Fibroblast of the aortic adventitia (primary cell): ENCODE measurements around the gene INTS3. TPM values are rescaled to one million over a fixed set of nuclear protein-coding genes. Genes with fewer than 3 reads are reported as not detected.

Experiments
- DNase-seq: peaks from one replicate; pipeline ENCODE4 v3.0.0-alpha.2; 2010; ENCODE audit warnings: low read depth
- H3K4me3 ChIP-seq: 2 replicates; pipeline ENCODE4 v1.5.1; 2011; ENCODE audit warnings: low read depth, mild to moderate bottlenecking, control low read depth, low read length, moderate library complexity
- small RNA-seq: library from RNA; depleted of rRNA; stranded (forward); fragments of <200 nt; gene quantifications from one replicate; pipeline ENCODE3, GENCODE V24; 2012
- total RNA-seq: library from RNA; depleted of rRNA; stranded (reverse); fragments of >200 nt; gene quantifications from 2 replicates; pipeline ENCODE4 v1.2.3, GENCODE V29; 2012; ENCODE audit warnings: low replicate concordance
- TF ChIP-seq, protein P1 (sequence below): IDR thresholded peaks from 2 replicates; pipeline ENCODE4 v1.5.1; 2011; ENCODE audit warnings: mild to moderate bottlenecking, low read length, control low read depth, inconsistent platforms; ENCODE audit not compliant: insufficient read depth

INTS3 gene
- total RNA-seq, 1 donor = 55.8 TPM

DNA sequence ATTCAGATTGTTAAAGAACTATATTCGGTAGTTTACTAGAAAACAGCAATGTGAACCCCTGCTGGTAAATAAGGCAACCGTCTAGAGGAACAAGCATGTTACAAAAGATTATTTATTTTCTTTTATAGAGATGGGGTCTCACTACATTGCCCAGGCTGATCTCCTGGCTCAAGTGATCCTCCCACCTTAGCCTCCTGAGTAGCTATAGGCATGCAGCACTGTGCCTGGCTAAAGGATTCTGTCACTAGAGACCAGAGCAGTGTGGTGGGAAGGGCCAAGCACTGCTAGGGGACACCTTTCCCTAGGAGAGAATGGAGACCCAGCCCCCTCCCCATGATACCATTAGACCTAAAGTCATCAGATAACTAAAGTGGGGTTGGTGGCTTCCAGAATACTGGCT lies 76.3 kb downstream of the INTS3 start:
- no peak for DNase-seq
- TF ChIP-seq, protein P1, sequence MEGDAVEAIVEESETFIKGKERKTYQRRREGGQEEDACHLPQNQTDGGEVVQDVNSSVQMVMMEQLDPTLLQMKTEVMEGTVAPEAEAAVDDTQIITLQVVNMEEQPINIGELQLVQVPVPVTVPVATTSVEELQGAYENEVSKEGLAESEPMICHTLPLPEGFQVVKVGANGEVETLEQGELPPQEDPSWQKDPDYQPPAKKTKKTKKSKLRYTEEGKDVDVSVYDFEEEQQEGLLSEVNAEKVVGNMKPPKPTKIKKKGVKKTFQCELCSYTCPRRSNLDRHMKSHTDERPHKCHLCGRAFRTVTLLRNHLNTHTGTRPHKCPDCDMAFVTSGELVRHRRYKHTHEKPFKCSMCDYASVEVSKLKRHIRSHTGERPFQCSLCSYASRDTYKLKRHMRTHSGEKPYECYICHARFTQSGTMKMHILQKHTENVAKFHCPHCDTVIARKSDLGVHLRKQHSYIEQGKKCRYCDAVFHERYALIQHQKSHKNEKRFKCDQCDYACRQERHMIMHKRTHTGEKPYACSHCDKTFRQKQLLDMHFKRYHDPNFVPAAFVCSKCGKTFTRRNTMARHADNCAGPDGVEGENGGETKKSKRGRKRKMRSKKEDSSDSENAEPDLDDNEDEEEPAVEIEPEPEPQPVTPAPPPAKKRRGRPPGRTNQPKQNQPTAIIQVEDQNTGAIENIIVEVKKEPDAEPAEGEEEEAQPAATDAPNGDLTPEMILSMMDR = no peak
- no peak overlapping the region for H3K4me3 ChIP-seq

DNA sequence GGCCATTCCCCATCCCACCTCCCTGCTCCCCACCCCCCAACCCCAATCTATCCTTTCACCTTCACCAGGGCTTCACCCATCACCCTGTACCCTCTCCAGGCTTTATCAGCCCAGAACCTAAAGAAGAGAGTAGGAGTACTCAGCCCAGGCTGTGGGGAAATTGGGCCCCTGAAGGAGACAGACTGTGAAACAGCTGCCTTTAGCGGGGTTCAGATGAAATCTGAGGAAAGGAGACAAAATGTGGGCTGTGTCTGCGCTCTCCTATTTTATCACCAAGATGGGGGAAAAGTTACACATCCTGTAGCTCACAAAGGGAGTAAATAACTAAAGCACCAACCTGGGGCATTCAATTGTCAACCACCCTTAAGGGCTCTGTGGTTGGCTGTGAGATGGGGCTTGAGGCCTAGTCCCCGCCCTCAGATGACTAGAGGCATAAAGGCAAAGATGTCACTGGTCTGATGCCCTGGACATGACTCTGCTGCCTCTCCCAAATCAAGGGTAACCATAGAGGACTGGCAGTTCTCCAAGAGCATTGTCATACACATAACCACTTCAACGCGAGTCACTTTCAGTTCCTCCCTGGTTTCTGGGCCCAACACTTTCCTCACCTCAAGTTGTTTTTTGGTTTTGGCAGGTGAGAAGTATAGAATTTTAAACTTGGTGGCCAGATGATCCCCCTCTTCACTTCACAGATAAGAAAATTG lies 77.3 kb downstream of the INTS3 start:
- DNase-seq = peak; percentile 80
- H3K4me3 ChIP-seq = no peak overlapping the region
- TF ChIP-seq, protein P1 = no peak

DNA sequence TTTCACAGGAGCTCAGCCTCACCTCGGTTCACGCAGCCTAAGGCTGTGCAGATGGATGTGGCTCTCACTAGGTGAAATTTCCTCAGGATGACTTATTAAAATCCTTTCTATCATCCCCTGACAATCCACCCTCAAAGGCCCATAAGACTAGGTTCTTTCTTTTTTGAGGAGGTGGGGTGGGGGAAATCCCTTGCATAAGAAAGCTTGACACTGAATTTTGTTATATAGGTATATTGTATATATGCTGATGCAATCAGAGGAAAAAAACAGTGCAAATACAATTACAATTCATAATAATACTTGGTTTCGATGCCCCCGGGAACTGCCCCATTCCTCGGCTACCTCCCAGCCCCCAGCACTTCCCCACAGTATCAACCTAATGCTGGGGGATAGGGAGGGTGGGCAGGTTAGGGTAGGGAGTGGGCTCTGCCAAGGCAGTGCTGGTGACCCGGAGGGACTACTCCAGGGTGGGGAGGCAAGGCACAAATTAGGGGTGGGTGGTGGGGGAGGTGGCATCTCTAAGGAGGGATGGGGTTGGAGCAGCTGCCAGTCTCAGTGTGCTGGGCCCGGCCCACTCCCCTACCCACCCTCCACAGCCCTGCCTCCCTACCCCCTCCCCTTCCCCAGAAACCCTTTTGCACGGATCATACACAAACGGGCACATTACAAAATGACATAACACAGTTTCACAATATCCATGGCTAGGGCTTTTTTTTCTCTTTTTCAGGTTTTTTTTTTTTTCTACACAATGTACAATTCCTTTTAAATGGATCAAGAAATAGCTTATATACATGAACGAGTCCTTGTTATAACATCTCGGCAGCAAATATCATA lies 78.3 kb downstream of the INTS3 start:
- DNase-seq = no peak
- TF ChIP-seq, protein P1 = no peak
- H3K4me3 ChIP-seq = no peak overlapping the region

DNA sequence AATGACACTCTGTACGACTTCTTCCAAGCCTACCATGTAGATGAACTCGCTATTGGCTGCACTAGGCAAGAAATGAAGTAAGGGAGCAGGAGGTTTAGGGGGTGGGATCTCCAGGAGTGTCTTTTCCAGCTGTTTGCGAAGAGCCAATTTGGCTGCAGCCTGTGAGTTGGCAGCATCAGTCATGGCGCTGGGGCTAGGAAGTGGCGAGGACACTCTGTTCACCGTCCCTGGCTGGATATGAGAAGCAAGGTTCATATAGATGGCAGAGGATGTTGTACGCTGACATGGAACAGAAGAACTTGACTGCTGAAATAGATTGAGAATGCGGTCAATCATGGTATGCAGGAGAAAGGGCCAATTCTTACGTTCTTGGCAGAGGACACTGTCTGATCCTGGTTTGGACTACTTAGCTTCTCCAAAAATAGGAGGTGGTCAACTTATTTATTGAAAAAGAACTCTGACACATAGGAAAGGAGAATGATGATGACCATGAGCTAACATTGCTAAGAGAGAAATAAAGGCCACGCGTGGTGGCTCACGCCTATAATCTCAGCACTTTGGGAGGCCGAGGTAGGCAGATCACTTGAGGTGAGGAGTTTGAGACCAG lies 88.5 kb downstream of the INTS3 start:
- peak; percentile 79 for DNase-seq
- TF ChIP-seq, protein P1 = no peak
- H3K4me3 ChIP-seq = no peak overlapping the region

DNA sequence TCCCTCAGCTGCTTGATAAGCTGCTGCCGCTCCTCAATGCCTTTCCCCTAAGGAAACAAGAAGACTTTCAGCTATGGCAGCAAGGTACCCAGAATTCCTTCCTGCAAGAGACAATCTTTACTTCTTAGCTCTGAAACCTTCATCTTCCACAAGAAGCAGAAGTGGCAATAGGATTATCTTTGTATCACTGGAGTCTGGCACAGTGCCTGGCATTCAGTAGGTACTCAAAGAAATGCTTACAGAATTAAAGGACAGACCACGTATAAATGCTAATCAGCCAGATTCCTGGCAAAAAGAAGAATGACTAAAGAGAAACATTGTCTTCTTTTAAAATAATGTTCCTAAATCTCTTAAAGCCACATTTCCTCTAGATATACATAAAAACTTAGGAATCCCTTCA lies 91.0 kb downstream of the INTS3 start:
- TF ChIP-seq, protein P1 = no peak
- no peak overlapping the region for H3K4me3 ChIP-seq
- DNase-seq = no peak

Small RNA genes lying within 50 kb of the gene (small RNA-seq; reads per million reads assigned to genes)
- gene MIR8083 (not detected), gene RF00019 (not detected), gene RN7SL372P (not detected)

Other genes starting within 250 kb of the INTS3 start
- gene S100A6, start 192.1 kb upstream of the INTS3 start, total RNA-seq = 681 and 1,303 TPM in 2 replicates
- gene S100A5, start 187.1 kb upstream of the INTS3 start, total RNA-seq = 0.99 TPM in 1 of 2 replicates, not detected in the other
- gene S100A4, start 182.2 kb upstream of the INTS3 start, total RNA-seq = 203 and 585 TPM in 2 replicates
- gene S100A3, start 178.8 kb upstream of the INTS3 start, total RNA-seq = 4.3 TPM in 1 of 2 replicates, not detected in the other
- 3.3 TPM in 1 of 2 replicates, not detected in the other for gene S100A2, start 162.2 kb upstream of the INTS3 start, total RNA-seq
- gene S100A16, start 114.9 kb upstream of the INTS3 start, total RNA-seq = 159 and 406 TPM in 2 replicates
- gene S100A14, start 111.7 kb upstream of the INTS3 start, total RNA-seq = 0.18 TPM in 1 of 2 replicates, not detected in the other
- gene S100A13, start 100.5 kb upstream of the INTS3 start, total RNA-seq = 220 and 296 TPM in 2 replicates
- 0.54 and 2.9 TPM in 2 replicates for gene S100A1, start 99.6 kb upstream of the INTS3 start, total RNA-seq
- gene CHTOP, start 94.0 kb upstream of the INTS3 start, total RNA-seq = 26.8 and 44.6 TPM in 2 replicates
- gene SNAPIN, start 69.3 kb upstream of the INTS3 start, total RNA-seq = 16.7 and 68.8 TPM in 2 replicates
- gene ILF2, start 57.1 kb upstream of the INTS3 start, total RNA-seq = 154 and 189 TPM in 2 replicates
- 1.5 and 24.0 TPM in 2 replicates for gene NPR1, start 49.4 kb upstream of the INTS3 start, total RNA-seq
- 11.5 and 113 TPM in 2 replicates for gene SLC27A3, start 47.4 kb downstream of the INTS3 start, total RNA-seq
- gene GATAD2B, start 194.9 kb downstream of the INTS3 start, total RNA-seq = 8.0 and 11.3 TPM in 2 replicates
- gene DENND4B, start 218.7 kb downstream of the INTS3 start, total RNA-seq = 14.9 and 23.2 TPM in 2 replicates
- 6.6 and 8.6 TPM in 2 replicates for gene CRTC2, start 230.6 kb downstream of the INTS3 start, total RNA-seq
- gene SLC39A1, start 235.5 kb downstream of the INTS3 start, total RNA-seq = 74.1 and 85.9 TPM in 2 replicates
- gene CREB3L4, start 239.9 kb downstream of the INTS3 start, total RNA-seq = 3.3 and 5.9 TPM in 2 replicates
- 73.9 and 132 TPM in 2 replicates for gene JTB, start 249.6 kb downstream of the INTS3 start, total RNA-seq